ENCODE data around the gene PIK3C2B.
A peak's percentile ranks its signal among the peaks of the same experiment; 100 is the strongest.
"Not testable (repeated sequence)": the region's sequence is repeated elsewhere in the genome, so short reads cannot be mapped to it uniquely, and the experiment has no call there.

The PIK3C2B gene, protein sequence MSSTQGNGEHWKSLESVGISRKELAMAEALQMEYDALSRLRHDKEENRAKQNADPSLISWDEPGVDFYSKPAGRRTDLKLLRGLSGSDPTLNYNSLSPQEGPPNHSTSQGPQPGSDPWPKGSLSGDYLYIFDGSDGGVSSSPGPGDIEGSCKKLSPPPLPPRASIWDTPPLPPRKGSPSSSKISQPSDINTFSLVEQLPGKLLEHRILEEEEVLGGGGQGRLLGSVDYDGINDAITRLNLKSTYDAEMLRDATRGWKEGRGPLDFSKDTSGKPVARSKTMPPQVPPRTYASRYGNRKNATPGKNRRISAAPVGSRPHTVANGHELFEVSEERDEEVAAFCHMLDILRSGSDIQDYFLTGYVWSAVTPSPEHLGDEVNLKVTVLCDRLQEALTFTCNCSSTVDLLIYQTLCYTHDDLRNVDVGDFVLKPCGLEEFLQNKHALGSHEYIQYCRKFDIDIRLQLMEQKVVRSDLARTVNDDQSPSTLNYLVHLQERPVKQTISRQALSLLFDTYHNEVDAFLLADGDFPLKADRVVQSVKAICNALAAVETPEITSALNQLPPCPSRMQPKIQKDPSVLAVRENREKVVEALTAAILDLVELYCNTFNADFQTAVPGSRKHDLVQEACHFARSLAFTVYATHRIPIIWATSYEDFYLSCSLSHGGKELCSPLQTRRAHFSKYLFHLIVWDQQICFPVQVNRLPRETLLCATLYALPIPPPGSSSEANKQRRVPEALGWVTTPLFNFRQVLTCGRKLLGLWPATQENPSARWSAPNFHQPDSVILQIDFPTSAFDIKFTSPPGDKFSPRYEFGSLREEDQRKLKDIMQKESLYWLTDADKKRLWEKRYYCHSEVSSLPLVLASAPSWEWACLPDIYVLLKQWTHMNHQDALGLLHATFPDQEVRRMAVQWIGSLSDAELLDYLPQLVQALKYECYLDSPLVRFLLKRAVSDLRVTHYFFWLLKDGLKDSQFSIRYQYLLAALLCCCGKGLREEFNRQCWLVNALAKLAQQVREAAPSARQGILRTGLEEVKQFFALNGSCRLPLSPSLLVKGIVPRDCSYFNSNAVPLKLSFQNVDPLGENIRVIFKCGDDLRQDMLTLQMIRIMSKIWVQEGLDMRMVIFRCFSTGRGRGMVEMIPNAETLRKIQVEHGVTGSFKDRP (N-terminal part only)

DNA sequence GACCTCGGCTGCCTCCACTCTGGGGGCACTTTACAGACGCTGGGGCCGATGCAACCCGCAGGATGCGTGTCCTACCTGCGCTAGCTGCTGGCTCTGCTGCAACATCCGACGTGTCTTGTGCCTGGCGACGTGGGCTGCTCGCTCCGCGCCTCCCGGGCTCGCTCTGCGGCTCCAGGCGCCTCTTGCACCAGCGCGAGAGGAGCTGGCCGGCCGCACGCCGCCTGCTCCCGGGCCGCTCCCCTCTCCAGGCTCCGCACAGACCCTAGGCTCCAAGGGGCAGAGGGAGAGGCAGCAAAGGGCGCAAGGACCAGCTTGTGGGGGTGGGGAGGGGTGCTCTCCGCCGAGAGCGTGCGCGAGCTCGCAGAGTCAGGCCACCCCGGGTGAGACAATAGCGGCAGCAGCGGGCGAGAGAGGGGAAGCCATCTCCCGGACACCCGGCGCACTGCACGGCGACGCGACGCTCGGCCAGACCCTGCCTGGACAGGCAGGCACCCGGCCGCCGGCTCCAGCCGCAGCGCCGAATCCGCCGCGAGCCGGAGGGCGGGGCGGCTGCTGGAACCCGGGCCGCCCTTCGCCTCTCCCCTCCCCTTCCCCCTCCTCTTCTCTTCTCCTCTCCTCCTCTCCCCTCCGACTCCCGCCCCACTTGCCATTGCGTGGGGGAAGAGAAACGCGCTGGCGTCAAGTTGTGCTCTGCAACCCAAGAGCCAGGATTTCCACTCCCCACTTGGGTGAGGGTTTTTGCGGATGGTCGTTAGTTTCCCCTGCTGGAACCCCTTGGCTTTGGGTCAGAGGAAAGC lies at the start of gene PIK3C2B:
Gene PIK3C2B, minus strand, starts transcription at position 525 of the 797 bp plus-strand sequence. CDS start 25,003 bp downstream, outside the sequence.
- peak; percentile 62 for DNase-seq

DNA sequence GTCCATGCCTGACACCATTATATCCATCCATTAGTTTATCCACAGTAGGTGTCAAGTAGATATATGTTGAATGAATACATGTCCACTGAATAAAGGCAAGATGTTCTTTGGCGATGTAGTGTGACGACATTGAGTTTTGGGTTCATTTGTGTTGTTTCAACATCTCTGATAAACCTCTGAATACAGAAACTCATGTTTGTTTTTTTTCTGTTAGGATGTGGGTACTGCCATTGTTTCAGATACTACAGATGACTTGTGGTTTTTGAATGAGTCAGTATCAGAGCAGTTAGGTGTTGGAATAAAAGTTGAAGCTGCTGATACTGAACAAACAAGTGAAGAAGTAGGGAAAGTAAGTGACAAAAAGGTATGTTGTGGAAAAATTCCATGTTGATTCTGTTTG lies 49.7 kb upstream of the PIK3C2B start:
- no peak for DNase-seq

DNA sequence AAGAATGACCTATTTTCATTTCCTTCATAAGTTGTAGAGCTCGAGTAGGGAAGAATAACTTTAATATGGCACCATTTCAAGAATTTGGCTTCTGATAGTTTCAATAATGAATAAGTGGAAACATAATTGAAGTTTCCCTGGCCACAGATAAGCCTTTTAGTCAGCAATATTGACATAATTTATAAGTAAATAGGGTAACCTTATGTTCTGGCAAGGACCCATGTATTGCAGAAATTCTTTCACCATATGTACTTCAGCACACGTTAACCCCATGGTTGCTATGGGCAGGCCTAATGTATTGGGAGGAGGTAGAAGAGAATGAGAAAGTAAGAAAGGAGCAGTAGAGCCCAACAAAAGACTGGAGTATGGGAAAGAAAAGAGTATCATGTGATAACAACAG lies 47.0 kb upstream of the PIK3C2B start:
- DNase-seq: no peak

DNA sequence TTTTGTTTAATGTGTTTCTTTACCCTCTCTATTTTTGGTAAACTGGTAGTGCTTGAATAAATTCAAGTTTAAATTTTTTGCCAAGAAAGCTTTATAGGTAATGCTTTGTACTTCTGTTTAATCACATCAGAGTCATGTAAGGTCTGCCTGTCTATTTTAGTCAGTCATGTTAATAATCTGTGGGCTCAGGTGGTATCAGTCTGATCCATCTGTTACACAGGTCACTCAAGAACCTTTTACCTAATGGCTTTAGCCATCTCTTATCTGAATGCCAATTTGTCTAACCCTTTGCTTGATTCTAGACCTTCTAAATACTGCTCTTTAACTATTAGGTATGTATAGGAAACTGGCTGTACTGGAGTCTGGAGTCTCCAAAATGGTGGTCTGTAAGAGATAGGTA lies 38.2 kb upstream of the PIK3C2B start:
- DNase-seq: no peak

DNA sequence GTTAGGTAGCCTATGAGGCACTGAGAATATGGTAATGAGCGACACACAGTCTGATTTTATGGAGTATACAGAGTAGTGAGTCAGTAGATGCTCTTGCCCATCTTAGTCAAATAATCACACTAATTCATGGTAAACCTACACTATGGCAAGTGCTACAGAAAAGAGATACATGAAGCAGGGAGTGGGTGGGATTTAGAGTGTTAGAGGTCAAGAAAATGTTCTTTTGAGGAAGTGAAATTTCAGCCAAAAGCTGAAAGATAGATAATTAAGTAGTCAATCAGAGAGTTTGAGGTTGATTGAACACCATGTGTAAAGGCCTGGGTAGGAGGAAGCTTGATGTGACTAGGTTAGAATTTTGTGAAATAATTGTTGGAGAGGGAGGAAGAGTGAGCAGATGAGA lies 36.3 kb upstream of the PIK3C2B start:
- no peak for DNase-seq

DNA sequence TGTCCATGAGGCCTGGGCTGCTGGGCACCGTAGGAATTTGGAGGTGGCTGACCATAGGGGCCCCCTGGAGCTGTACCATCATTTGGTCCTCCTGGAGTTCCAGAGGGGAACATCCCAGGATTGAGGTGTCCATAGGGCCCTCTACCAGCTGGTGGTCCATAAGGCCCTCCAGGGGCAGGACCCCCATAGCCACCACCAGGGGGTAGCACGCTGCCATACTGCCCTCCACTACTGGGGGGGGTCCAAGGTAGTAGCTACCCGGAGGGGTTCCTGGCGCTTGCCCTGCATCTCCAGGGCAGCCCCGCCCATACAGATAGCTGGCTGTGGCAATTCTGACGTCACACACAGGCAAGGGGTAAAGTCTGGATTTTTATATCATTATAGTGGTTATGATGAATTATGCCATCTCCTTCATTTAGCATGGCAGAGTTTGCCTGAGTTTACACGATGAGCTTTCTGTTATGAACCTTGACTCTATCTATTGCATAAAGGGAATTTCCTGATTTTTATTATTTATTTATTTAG lies 34.8 kb upstream of the PIK3C2B start:
- no peak for DNase-seq

DNA sequence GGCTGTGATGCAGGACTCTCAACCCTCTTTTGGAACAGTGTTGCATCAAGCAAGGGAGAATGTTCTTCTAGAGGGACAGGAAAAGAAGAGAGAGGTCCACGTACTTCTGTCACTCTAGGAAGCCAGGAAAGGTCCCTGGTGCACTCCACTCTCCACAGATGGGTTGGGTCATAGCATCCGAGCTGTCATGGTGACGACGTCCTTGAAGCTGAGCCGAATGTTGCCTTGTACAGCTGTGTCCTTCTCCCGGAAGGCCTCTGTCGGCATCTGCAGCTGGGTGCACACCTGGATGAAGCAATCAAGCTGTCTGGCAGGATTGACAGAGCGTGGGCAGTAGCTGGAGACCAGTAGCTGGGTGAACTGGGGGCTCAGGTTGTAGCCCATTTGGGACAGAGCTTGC lies 34.1 kb upstream of the PIK3C2B start:
- no peak for DNase-seq

DNA sequence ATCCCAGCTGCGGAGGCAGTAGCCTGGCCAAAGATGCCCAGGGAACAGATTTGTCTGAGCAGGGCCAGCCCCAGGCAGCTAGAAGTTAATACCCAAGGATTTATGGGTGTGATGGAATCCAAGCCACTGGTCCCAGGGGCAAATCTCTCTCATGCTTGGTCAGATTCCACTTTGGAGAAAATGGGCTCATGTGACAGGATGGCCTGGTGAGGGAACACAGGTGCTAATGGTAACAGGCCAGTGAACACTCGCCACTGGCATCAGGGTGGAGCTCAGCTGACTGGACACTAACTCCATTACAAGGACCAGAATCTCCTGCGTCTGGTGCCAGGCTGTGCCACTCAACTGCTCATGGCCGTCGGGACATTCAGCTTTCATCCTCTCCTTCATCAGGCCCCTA lies 33.6 kb upstream of the PIK3C2B start:
- DNase-seq: no peak

DNA sequence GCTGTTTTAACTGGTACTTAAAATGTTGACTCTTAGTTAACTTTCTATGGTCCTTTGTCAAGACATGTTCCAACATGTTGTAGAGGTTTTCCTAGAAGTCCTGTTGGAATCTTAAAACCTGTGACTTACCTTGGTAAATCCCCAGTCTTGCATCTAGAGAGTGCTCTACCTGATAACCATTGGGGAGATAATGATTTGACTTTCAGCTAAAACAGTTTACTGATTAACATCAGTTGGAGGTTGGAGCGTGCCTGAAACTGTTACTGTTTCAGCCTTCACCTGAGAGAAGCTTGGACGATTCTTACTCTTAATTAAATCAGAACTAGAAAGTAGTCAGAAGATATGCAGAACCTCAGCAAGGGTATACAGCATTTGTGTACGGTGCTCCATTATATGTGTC lies 30.4 kb upstream of the PIK3C2B start:
- no peak for DNase-seq

DNA sequence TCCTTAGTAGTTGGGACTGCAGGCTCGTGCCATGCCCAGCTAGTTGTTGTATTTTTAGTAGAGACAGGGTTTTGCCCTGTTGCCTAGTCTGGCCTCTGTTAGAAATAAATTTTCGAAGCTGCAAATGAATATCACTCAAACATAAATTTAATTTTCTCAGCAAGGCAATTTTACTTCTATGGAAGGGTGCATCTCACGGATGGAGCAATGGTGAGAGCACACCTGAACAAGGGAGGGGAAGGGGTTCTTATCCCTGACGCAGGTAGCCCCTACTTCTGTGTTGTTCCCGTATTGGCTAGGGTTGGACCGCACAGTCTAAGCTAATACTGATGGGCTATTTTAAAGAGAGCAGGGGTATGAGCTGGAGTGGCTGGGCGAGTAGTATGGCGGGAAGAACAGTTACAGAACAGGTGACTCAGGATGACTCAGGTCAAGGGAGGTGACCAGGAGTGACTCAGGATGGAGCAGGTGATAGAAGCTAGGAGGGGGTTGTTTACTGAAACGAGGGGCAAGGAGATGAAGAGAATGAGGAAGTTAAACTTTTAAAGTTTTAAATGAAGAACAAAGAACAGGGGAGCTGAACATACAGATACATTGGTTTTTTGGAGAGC lies 29.1 kb upstream of the PIK3C2B start:
- DNase-seq: no peak

DNA sequence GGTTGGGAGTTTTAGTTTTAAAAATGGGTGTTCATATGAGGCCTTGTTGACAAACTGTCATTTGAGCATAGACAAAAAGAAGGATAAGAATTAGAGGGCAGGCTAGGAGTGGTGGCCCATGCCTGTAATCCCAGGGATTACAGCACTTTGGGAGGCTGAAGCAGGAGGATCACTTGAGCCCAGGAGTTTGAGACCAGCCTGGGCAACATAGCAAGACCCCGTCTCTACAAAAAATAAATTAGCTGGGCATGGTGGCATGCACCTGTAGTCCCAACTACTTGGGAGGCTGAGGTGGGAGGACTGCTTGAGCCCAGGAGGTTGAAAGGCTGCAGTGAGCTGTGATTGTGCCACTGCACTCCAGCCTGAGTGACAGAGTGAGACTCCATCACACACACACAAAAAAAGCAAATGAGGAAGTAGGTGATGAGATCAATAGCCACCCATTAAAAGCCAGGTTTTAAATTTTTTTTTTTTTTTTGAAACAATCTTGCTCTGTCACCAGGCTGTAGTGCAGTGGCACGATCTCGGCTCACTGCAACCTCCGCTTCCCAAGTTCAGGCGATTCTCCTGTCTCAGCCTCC lies 27.4 kb upstream of the PIK3C2B start:
- DNase-seq: not testable (repeated sequence)

DNA sequence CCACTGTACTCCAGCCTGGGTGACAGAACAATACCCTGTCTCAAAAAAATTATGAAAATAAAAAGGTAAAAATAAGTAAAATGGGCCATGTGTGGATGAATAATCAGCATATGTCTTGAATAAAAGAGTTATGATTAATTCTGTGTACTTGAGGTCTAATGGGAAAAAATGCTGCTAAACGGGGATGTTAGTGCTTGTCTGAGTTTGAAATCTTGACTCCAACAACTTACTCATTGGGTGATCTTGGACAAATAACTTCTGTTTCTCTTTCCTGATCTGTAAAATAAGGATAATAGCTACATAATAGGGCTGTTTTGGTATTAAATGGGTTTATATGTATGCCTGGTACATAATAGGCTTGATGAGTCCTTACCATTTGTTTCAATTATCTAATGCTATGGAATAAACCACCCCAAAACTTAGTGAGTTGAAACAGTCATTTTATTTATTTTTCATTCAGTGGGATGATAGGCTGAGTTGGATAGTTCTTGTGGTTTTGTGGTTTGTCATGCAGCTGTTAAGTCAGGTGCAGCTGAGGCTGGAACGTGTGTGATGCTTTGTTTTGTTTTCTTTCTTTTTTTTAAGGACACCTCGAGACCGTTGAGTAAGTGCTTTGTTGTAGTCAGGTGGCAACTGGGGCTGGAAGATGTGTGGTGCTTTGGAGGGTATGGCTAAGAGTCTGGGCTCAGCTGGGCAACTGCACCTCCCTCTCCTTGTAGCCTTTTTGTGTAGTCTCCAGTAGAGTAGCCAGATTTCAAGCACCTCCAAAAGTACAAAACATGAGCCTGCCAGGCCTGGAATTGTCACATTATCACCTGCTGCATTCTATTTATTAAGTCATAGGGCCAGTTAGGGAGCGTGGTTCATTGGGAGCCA lies 26.5 kb upstream of the PIK3C2B start:
- DNase-seq: peak; percentile 26

DNA sequence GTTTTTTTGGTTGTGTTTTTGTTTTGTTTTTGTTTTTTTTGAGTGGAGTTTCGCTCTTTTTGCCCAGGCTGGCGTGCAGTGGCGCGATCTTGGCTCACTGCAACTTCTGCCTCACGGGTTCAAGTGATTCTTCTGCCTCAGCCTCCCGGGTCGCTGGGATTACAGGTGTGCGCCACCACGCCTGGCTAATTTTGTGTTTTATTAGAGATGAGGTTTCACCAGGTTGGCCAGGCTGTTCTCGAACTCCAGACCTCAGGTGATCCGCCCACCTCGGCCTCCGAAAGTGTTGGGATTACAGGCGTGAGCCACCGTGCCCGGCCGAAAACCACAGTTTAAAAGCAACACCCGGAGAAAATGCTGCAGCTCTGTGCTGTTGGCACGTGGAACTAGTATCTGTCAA lies 22.8 kb upstream of the PIK3C2B start:
- DNase-seq: not testable (repeated sequence)

DNA sequence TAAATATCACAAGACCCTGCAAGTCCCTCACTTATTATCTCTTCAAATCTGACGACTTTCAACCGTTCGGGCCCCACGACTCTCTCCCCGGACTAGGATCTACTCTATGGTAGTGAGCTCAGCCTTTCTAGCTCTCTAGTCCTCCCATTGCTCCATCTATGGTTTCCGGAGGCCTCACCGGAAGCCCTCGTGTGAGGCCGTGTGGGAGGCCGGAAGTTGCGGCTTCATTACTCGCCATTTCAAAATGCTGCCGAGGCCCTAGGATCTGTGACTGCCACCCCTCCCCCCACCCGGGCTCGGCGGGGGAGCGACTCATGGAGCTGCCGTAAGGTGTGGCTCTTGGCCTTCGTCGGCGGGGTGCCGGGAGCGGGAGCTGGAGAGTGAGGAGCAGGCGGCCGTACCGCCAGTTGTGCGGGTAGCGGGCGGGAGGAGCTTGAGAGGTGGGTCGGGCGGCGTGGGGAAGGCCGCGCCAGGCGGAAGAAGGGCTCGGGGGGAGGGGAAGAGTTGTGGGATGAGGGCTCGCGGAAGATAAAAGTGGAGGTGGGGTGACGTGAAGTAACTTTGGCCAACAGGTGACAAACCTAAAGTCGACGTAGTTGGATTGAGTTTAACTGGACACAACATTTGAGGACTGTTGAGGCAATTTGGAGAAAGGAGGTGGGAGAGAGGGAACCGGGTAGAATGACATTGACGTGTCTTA lies 21.7 kb upstream of the PIK3C2B start, which contains the start of gene MDM4:
Gene MDM4, plus strand, starts transcription at position 227 of the 700 bp plus-strand sequence. CDS start 9,113 bp downstream, outside the sequence.
- peak; percentile 97 for DNase-seq

DNA sequence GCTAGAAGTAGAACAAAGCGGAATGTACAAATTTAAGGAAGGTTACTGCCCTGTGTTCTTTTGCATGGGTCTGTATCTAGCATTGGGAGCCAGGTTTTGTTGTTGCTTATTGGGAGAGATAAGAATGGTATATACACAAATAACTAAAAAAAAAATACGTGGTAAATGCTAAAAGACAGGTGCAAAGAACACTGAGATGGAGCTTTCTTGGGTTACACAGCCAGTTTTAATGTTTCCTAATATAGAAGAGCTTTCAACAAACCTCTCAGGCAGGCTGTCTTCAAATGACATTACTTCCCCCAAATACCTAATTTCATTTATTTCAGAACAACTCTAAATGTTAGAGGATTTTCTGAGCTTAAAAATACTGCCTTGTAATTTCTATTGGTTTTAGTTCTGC lies 20.2 kb upstream of the PIK3C2B start:
- no peak for DNase-seq

DNA sequence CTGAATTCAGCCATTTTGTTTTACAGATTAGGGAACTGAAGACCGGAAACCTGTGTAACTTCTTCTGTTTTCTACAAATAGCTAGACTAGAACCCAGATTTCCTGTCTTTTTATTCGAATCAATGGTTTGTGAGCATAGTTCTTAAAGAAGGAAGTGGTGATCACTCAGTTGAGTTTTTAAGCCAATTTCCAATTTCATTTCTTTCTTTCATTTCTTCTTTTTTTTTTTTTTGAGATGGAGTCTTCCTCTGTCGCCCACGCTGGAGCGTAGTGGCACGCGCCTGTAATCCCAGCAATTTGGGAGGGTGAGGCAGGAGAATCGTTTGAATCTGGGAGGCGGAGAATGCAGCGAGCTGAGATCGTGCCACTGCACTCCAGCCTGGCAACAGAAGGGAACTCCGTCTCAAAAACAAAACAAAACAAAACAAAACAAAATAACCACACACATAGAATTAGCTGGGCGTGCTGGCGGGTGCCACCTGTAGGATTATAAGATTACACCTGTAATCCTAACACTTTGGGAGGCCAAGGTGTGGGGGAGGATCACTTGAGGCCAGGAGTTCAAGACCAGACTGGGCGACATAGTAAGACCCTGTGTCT lies 18.6 kb upstream of the PIK3C2B start:
- DNase-seq: no peak

DNA sequence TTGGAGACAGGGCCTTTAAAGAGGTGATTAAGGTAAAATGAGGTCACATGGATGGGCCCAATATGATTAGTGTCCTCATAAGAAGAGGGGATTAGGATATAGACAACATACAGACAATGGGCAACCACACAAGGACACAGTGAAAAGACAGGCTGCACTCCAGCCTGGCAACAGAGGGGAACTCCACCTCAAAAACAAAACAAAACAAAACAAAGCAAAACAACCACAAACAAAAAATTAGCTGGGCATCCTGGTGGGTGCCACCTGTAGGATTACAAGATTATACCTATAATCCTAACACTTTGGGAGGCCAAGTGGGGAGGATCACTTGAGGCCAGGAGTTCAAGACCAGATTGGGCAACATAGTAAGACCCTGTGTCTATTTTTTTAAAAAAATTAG lies 16.8 kb upstream of the PIK3C2B start:
- DNase-seq: no peak

DNA sequence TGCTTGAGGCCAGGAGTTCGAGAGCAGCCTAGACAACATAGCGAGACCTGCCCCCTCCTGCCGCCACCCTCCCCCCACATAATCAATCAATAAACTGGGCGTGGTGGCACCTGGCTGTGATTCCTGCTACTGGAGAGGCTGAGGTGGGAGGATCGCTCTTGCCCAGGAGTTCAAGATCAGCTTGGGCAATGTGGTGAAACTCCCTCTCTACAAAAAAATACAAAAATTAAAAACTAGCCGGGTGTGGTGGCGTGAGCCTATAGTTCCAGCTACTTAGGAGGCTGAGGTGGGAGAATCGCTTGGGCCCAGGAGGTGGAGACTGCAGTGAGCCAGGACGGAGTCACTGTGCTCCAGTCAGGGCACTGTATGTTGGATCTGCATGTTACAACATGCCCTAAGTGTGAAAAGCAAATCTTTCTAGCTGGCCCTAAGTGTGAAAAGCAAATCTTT lies 14.6 kb upstream of the PIK3C2B start:
- no peak for DNase-seq
